H1 (cell line): ENCODE data around the gene CCNK.

Source experiments
- CEBPB ChIP-seq: IDR thresholded peaks from 2 replicates; pipeline ENCODE4 v1.6.1; 2012; ENCODE audit warnings: low read depth, low read length
- CHD1 ChIP-seq: IDR thresholded peaks from 2 replicates; pipeline ENCODE4 v1.6.1; 2012; ENCODE audit warnings: low read depth, low read length, improper control_type of control experiment
- EP300 ChIP-seq, 2 experiments: IDR thresholded peaks; 1 replicate in 1 of 2; 2 replicates in 1 of 2; pipeline ENCODE4 v1.6.1; 2011 to 2012; ENCODE audit warnings: low read depth in 2 of 2, low read length in 2 of 2, mild to moderate bottlenecking in 2 of 2, borderline replicate concordance in 1 of 2, inconsistent platforms in 1 of 2, moderate library complexity in 1 of 2
- FOSL1 ChIP-seq: IDR thresholded peaks from 2 replicates; pipeline ENCODE4 v1.6.1; 2011; ENCODE audit warnings: mild to moderate bottlenecking, low read depth, low read length, moderate library complexity; ENCODE audit not compliant: insufficient read depth
- GTF2F1 ChIP-seq: IDR thresholded peaks from 2 replicates; pipeline ENCODE4 v1.6.1; 2012; ENCODE audit warnings: low read depth, low read length, improper control_type of control experiment, borderline replicate concordance
- JUN ChIP-seq: IDR thresholded peaks from 2 replicates; pipeline ENCODE4 v1.6.1; 2011; ENCODE audit warnings: low read depth, mild to moderate bottlenecking, improper control_type of control experiment, low read length
- JUND ChIP-seq: IDR thresholded peaks from 2 replicates; pipeline ENCODE4 v1.6.1; 2011; ENCODE audit warnings: mild to moderate bottlenecking, improper control_type of control experiment, low read length
- PHF8 ChIP-seq: fragments of 200-600 bp; sonication (generic); conservative IDR thresholded peaks from 2 replicates; pipeline ENCODE4 v1.7.1; 2012; ENCODE audit warnings: low read depth, mild to moderate bottlenecking, inconsistent platforms, low read length, moderate library complexity
- POLR2A ChIP-seq, 2 experiments: IDR thresholded peaks; 1 replicate in 1 of 2; 2 replicates in 1 of 2; pipeline ENCODE4 v1.6.1; 2011; ENCODE audit warnings: low read depth in 2 of 2, low read length in 2 of 2, mild to moderate bottlenecking in 2 of 2; ENCODE audit errors: control extremely low read depth in 1 of 2
- POLR2AphosphoS5 ChIP-seq: IDR thresholded peaks from 2 replicates; pipeline ENCODE4 v1.6.1; 2011; ENCODE audit warnings: low read depth, low read length
- RFX5 ChIP-seq: IDR thresholded peaks from 2 replicates; pipeline ENCODE4 v1.6.1; 2011; ENCODE audit warnings: low read depth, low read length, improper control_type of control experiment, borderline replicate concordance
- SIN3A ChIP-seq, 2 experiments: IDR thresholded peaks in 1 of 2; conservative IDR thresholded peaks in 1 of 2; 2 replicates each; pipeline ENCODE4 v1.6.1; 2011 to 2012; ENCODE audit warnings: low read length in 2 of 2, improper control_type of control experiment in 1 of 2, low read depth in 1 of 2, mild to moderate bottlenecking in 1 of 2
- TAF1 ChIP-seq: IDR thresholded peaks from 2 replicates; pipeline ENCODE4 v1.6.1; 2011; ENCODE audit warnings: mild to moderate bottlenecking, low read depth, low read length
- TF ChIP-seq, protein P1 (sequence below), 3 experiments: IDR thresholded peaks; 1 replicate in 2 of 3; 2 replicates in 1 of 3; pipeline versions ENCODE4 v1.5.1 to v1.6.1; 2011; ENCODE audit warnings: low read length in 3 of 3, mild to moderate bottlenecking in 3 of 3, inconsistent platforms in 2 of 3, low read depth in 1 of 3, moderate library complexity in 1 of 3; ENCODE audit not compliant: insufficient read depth in 1 of 3; ENCODE audit errors: control extremely low read depth in 1 of 3

DNA sequence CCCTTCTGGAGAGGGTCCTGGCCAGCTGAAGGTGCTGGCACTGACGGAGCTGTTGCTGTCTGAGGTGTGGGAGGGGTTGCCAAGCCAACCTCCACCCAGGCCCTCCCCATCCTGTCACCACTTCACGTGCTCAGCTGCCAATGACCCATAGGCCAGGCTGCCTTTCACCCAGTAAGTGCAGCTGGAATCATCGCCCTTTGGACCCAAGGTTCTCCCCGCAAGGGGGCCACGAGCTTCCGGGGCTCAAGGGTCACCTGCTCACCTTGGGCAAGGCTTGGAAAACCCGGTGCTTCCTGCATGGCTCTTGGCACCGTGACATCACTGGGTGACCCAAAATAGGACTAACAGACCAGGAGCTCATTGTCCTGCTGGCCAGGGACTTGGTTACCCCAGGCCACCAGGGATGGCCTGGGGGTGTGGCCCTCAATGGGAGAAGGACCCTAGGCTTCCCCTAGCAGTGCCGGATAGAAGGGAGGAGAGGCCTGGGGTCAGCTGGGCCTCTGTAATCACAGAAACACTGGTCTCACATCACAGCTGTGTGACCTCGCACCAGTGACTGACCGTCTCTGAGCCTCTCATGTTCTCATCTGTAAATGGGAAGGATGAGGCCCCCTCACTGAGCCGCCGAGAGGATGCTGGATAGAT lies 71.5 kb downstream of the CCNK start:
- TF ChIP-seq POLR2AphosphoS5 (no peak), FOSL1 (no peak), PHF8 (no peak), POLR2A (IDR thresholded peaks at IDR 0.05; ENCODE audit: control extremely low read depth in 1 of 2, low read depth in 2 of 2, low read length in 2 of 2) (no peak), SIN3A (conservative IDR thresholded peaks at IDR 0.05 in 1 of 2, IDR thresholded peaks at IDR 0.05 in 1 of 2; ENCODE audit: low read depth in 1 of 2, low read length in 2 of 2) (no peak), RFX5 (no peak), JUND (no peak), CEBPB (no peak), CHD1 (no peak), JUN (no peak), EP300 (IDR thresholded peaks at IDR 0.05; ENCODE audit: borderline replicate concordance in 1 of 2, low read depth in 2 of 2, low read length in 2 of 2) (no peak), TAF1 (no peak), GTF2F1 (no peak)
- TF ChIP-seq, protein P1, sequence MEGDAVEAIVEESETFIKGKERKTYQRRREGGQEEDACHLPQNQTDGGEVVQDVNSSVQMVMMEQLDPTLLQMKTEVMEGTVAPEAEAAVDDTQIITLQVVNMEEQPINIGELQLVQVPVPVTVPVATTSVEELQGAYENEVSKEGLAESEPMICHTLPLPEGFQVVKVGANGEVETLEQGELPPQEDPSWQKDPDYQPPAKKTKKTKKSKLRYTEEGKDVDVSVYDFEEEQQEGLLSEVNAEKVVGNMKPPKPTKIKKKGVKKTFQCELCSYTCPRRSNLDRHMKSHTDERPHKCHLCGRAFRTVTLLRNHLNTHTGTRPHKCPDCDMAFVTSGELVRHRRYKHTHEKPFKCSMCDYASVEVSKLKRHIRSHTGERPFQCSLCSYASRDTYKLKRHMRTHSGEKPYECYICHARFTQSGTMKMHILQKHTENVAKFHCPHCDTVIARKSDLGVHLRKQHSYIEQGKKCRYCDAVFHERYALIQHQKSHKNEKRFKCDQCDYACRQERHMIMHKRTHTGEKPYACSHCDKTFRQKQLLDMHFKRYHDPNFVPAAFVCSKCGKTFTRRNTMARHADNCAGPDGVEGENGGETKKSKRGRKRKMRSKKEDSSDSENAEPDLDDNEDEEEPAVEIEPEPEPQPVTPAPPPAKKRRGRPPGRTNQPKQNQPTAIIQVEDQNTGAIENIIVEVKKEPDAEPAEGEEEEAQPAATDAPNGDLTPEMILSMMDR (IDR thresholded peaks at IDR 0.05; ENCODE audit: control extremely low read depth in 1 of 3, insufficient read depth in 1 of 3, low read depth in 1 of 3, low read length in 3 of 3): no peak
